ENCODE data around the gene FGFR2. TPM values are rescaled to one million over a fixed set of nuclear protein-coding genes. Genes with fewer than 3 reads are reported as not detected.

The FGFR2 gene
- total RNA-seq, 1 experiment from 2014 or later = 135 TPM

DNA sequence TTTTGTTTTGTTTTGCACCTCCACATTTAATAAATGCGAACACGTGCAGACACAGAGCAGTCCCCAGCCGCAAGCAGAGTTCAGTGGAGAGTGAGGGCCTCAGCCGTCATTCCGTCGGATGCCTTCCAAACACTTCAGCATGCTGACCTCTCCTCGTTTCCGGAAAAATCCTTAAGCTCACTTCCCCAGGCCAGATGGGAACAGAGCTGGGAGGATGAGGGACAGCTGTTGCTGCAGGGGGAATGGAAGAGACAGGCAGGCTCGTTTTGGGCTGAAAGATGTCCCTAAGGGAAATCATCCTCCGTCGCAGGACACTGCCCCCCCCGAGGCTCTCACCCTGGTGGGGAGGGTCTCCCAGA lies 17.2 kb upstream of the FGFR2 start:
- Histone ChIP-seq H3K4ac (ENCODE audit: low read depth, low read length) (no peak overlapping the region), H3K4me1 (ENCODE audit: insufficient read depth, low read length) (no peaks in the 10 kb centered on the region), H3K27ac (ENCODE audit: insufficient read length, low read depth, low read length) (no peak overlapping the region), H2AFZ (ENCODE audit: low read length) (no peak overlapping the region), H2BK120ac (ENCODE audit: low read depth, low read length, poor library complexity, severe bottlenecking) (no peak overlapping the region), H2BK15ac (ENCODE audit: low read depth, low read length) (no peak overlapping the region), H2AK5ac (ENCODE audit: insufficient read length, low read length) (no peak overlapping the region), H3K18ac (ENCODE audit: insufficient read length, low read depth, low read length) (no peak overlapping the region), H3K23ac (ENCODE audit: insufficient read length, low read depth, low read length) (no peak overlapping the region), H2BK20ac (ENCODE audit: low read depth, low read length, poor library complexity, severe bottlenecking) (no peak overlapping the region), H3K14ac (ENCODE audit: insufficient read depth, low read length) (no peak overlapping the region), H4K8ac (replicated peaks; ENCODE audit: insufficient read length, low read depth, low read length) (no peak overlapping the region), H3T11ph (ENCODE audit: low read length) (no peak overlapping the region), H2BK5ac (ENCODE audit: insufficient read length, low read length) (no peak overlapping the region), H2BK12ac (ENCODE audit: insufficient read length, low read depth, low read length) (no peak overlapping the region), H3K79me1 (ENCODE audit: insufficient read depth, low read depth, low read length, poor library complexity, severe bottlenecking) (no peaks in the 10 kb centered on the region), H3K27me3 (ENCODE audit: insufficient read depth, low read length) (no peaks in the 10 kb centered on the region), H4K5ac (ENCODE audit: insufficient read length, low read depth, low read length) (no peak overlapping the region), H3K4me2 (ENCODE audit: insufficient read depth, insufficient read length, low read length) (no peak overlapping the region), H4K20me1 (ENCODE audit: control insufficient read depth, insufficient read depth, insufficient read length) (no peaks in the 10 kb centered on the region), H3K9me3 (ENCODE audit: control insufficient read depth, low read depth, low read length) (no peaks in the 10 kb centered on the region), H3K23me2 (ENCODE audit: insufficient read length, low read depth, low read length, poor library complexity, severe bottlenecking) (no peaks in the 10 kb centered on the region), H3K79me2 (ENCODE audit: insufficient read depth, low read length) (no peaks in the 10 kb centered on the region), H4K91ac (ENCODE audit: insufficient read length, low read depth, low read length) (no peak overlapping the region), H3K9ac (ENCODE audit: extremely low read depth, insufficient read length, low read length) (no peak overlapping the region), H3K56ac (ENCODE audit: insufficient read length, low read depth, low read length) (no peak overlapping the region)
- H3K9me3 Mint-ChIP-seq = peaks cover 9 to 15% of the 10 kb centered on the region in 2 experiments
- no CpG with 5 or more reads among the region's 12 CpGs for WGBS (ENCODE audit: extremely low coverage, insufficient read length, low lambda C conversion rate)
- TF ChIP-seq, protein P1, sequence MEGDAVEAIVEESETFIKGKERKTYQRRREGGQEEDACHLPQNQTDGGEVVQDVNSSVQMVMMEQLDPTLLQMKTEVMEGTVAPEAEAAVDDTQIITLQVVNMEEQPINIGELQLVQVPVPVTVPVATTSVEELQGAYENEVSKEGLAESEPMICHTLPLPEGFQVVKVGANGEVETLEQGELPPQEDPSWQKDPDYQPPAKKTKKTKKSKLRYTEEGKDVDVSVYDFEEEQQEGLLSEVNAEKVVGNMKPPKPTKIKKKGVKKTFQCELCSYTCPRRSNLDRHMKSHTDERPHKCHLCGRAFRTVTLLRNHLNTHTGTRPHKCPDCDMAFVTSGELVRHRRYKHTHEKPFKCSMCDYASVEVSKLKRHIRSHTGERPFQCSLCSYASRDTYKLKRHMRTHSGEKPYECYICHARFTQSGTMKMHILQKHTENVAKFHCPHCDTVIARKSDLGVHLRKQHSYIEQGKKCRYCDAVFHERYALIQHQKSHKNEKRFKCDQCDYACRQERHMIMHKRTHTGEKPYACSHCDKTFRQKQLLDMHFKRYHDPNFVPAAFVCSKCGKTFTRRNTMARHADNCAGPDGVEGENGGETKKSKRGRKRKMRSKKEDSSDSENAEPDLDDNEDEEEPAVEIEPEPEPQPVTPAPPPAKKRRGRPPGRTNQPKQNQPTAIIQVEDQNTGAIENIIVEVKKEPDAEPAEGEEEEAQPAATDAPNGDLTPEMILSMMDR (conservative IDR thresholded peaks at IDR 0.05) = no peak
- no peak overlapping the region for H3K4me3 Mint-ChIP-seq
- H3K27me3 Mint-ChIP-seq (ENCODE audit: low read depth) = peaks cover 6% of the 10 kb centered on the region
- H3K27ac Mint-ChIP-seq = peak overlapping the region in 1 of 3 experiments; percentile 45; a peak in 1 of 7 replicates
- peaks cover 1 to 13% of the 10 kb centered on the region in 2 experiments; a peak in 3 of 4 replicates for H3K4me1 Mint-ChIP-seq
- H3K36me3 Mint-ChIP-seq (ENCODE audit: insufficient read depth in 1 of 3, low read depth in 3 of 3) = peaks cover 4 to 16% (median 12%) of the 10 kb centered on the region in 3 experiments
- DNase-seq = no peak

Data from H9 (cell line).